ENCODE measurements around the gene B3GNT4.

DNA sequence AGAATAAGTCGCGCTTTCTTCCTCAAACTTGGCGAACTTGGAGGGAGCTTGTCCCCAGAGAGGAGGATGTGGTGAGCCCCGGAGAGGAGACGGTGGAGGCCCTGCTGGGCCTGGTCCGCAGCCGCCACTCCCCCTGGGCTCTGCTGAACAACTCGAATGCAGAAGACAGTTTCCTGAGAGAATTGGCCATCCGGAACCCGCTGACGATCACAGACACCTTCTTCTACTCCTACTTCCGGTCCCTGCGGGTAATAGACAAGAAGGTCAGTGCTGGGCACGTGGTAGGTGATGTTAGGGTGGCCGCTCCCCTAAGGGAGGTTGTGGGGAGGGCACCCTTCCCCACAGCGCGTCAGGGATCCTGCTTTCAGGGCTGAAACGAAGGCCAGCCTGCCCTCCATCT, 19.0 kb upstream of the B3GNT4 start:
- TF ChIP-seq, protein P1, sequence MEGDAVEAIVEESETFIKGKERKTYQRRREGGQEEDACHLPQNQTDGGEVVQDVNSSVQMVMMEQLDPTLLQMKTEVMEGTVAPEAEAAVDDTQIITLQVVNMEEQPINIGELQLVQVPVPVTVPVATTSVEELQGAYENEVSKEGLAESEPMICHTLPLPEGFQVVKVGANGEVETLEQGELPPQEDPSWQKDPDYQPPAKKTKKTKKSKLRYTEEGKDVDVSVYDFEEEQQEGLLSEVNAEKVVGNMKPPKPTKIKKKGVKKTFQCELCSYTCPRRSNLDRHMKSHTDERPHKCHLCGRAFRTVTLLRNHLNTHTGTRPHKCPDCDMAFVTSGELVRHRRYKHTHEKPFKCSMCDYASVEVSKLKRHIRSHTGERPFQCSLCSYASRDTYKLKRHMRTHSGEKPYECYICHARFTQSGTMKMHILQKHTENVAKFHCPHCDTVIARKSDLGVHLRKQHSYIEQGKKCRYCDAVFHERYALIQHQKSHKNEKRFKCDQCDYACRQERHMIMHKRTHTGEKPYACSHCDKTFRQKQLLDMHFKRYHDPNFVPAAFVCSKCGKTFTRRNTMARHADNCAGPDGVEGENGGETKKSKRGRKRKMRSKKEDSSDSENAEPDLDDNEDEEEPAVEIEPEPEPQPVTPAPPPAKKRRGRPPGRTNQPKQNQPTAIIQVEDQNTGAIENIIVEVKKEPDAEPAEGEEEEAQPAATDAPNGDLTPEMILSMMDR (IDR thresholded peaks at IDR 0.05) = no peak
- TF ChIP-seq POLR2A (IDR thresholded peaks at IDR 0.05) = no peak

Measured in heart left ventricle (tissue), 13 donors.